H9 (cell line): ENCODE results near the gene SMYD4. TPM values are rescaled to one million over a fixed set of nuclear protein-coding genes. Genes with fewer than 3 reads are reported as not detected.
A peak's percentile ranks its signal among the peaks of the same experiment; 100 is the strongest.

ENCODE experiments used
- DNase-seq: peaks from one replicate; pipeline ENCODE4 v3.0.0-alpha.2; 2017
- H2AFZ ChIP-seq: one replicate; pipeline ENCODE4 v1.6.1; 2013; ENCODE audit warnings: mild to moderate bottlenecking, low read length, control low read depth, moderate library complexity
- H2AK5ac ChIP-seq: 2 replicates; pipeline ENCODE4 v1.6.1; 2013; ENCODE audit warnings: low read length, control low read depth, mixed read lengths; ENCODE audit not compliant: insufficient read length
- H2BK120ac ChIP-seq: one replicate; pipeline ENCODE4 v1.6.1; 2013; ENCODE audit warnings: low read depth, mild to moderate bottlenecking, low read length, control low read depth, inconsistent platforms; ENCODE audit not compliant: poor library complexity, severe bottlenecking
- H2BK12ac ChIP-seq: 2 replicates; pipeline ENCODE4 v1.6.1; 2013; ENCODE audit warnings: low read length, control low read depth, mixed read lengths, low read depth; ENCODE audit not compliant: insufficient read length
- H2BK15ac ChIP-seq: 2 replicates; pipeline ENCODE4 v1.6.1; 2013; ENCODE audit warnings: low read depth, low read length, control low read depth
- H2BK20ac ChIP-seq: one replicate; pipeline ENCODE4 v1.6.1; 2013; ENCODE audit warnings: low read depth, mild to moderate bottlenecking, low read length, control low read depth, inconsistent platforms; ENCODE audit not compliant: poor library complexity, severe bottlenecking
- H2BK5ac ChIP-seq: 2 replicates; pipeline ENCODE4 v1.6.1; 2013; ENCODE audit warnings: low read length, control low read depth, mixed read lengths; ENCODE audit not compliant: insufficient read length
- H3K14ac ChIP-seq: 2 replicates; pipeline ENCODE4 v1.6.1; 2013; ENCODE audit warnings: low read length, control low read depth; ENCODE audit not compliant: insufficient read depth
- H3K18ac ChIP-seq: 2 replicates; pipeline ENCODE4 v1.6.1; 2013; ENCODE audit warnings: low read depth, mild to moderate bottlenecking, mixed read lengths, low read length, control low read depth; ENCODE audit not compliant: insufficient read length
- H3K23ac ChIP-seq: 2 replicates; pipeline ENCODE4 v1.6.1; 2013; ENCODE audit warnings: low read length, control low read depth, mixed read lengths, low read depth; ENCODE audit not compliant: insufficient read length
- H3K23me2 ChIP-seq: 2 replicates; pipeline ENCODE4 v1.6.1; 2013; ENCODE audit warnings: low read depth, mild to moderate bottlenecking, mixed read lengths, low read length, control low read depth; ENCODE audit not compliant: insufficient read length, poor library complexity, severe bottlenecking
- H3K27ac ChIP-seq: 2 replicates; pipeline ENCODE4 v1.5.1; 2013; ENCODE audit warnings: low read length, control low read depth, mixed read lengths, low read depth; ENCODE audit not compliant: insufficient read length
- H3K27me3 ChIP-seq: 2 replicates; pipeline ENCODE4 v1.6.1; 2013; ENCODE audit warnings: low read length, control low read depth, inconsistent platforms; ENCODE audit not compliant: insufficient read depth
- H3K4ac ChIP-seq: 2 replicates; pipeline ENCODE4 v1.6.1; 2013; ENCODE audit warnings: low read depth, mild to moderate bottlenecking, control low read depth, inconsistent platforms, low read length, moderate library complexity
- H3K4me1 ChIP-seq: 2 replicates; pipeline ENCODE4 v1.6.1; 2013; ENCODE audit warnings: low read length, control low read depth, inconsistent platforms; ENCODE audit not compliant: insufficient read depth
- H3K4me2 ChIP-seq: 2 replicates; pipeline ENCODE4 v1.6.1; 2013; ENCODE audit warnings: low read length, control low read depth, mixed read lengths; ENCODE audit not compliant: insufficient read length, insufficient read depth
- H3K56ac ChIP-seq: 2 replicates; pipeline ENCODE4 v1.6.1; 2013; ENCODE audit warnings: low read depth, mild to moderate bottlenecking, mixed read lengths, low read length, control low read depth; ENCODE audit not compliant: insufficient read length
- H3K79me1 ChIP-seq: 2 replicates; pipeline ENCODE4 v1.6.1; 2013; ENCODE audit warnings: low read depth, mild to moderate bottlenecking, moderate library complexity, low read length, control low read depth, inconsistent platforms; ENCODE audit not compliant: insufficient read depth, poor library complexity, severe bottlenecking
- H3K79me2 ChIP-seq: 2 replicates; pipeline ENCODE4 v1.6.1; 2013; ENCODE audit warnings: low read length, control low read depth, inconsistent platforms; ENCODE audit not compliant: insufficient read depth
- H3K9ac ChIP-seq: 2 replicates; pipeline ENCODE4 v1.6.1; 2013; ENCODE audit warnings: low read length, control low read depth, mixed read lengths; ENCODE audit not compliant: insufficient read length; ENCODE audit errors: extremely low read depth
- H3K9me3 ChIP-seq: one replicate; pipeline ENCODE4 v1.6.1; 2013; ENCODE audit warnings: low read depth, low read length, inconsistent platforms; ENCODE audit not compliant: control insufficient read depth
- H3T11ph ChIP-seq: one replicate; pipeline ENCODE4 v1.6.1; 2013; ENCODE audit warnings: mild to moderate bottlenecking, low read length, control low read depth, inconsistent platforms
- H4K20me1 ChIP-seq: one replicate; pipeline ENCODE4 v1.6.1; 2013; ENCODE audit not compliant: control insufficient read depth, insufficient read length, insufficient read depth
- H4K5ac ChIP-seq: 2 replicates; pipeline ENCODE4 v1.6.1; 2013; ENCODE audit warnings: low read depth, mild to moderate bottlenecking, mixed read lengths, low read length, control low read depth; ENCODE audit not compliant: insufficient read length
- H4K8ac ChIP-seq: replicated peaks from 2 replicates; pipeline ENCODE4 v1.6.1; 2013; ENCODE audit warnings: low read length, control low read depth, mixed read lengths, low read depth; ENCODE audit not compliant: insufficient read length
- H4K91ac ChIP-seq: 2 replicates; pipeline ENCODE4 v1.6.1; 2013; ENCODE audit warnings: low read depth, mild to moderate bottlenecking, moderate library complexity, mixed read lengths, low read length, control low read depth; ENCODE audit not compliant: insufficient read length
- H3K27ac Mint-ChIP-seq, 3 experiments: 2 replicates in 2 of 3; 3 replicates in 1 of 3; pipeline ENCODE4 v1.8.0; 2020 to 2021; ENCODE audit warnings: mixed read lengths in 3 of 3, mild to moderate bottlenecking in 1 of 3, moderate library complexity in 1 of 3
- H3K27me3 Mint-ChIP-seq: 2 replicates; pipeline ENCODE4 v1.8.0; 2021; ENCODE audit warnings: low read depth, mild to moderate bottlenecking, moderate library complexity, mixed read lengths
- H3K36me3 Mint-ChIP-seq, 3 experiments: 2 replicates in 2 of 3; 3 replicates in 1 of 3; pipeline ENCODE4 v1.8.0; 2020 to 2021; ENCODE audit warnings: low read depth in 3 of 3, mixed read lengths in 3 of 3; ENCODE audit not compliant: insufficient read depth in 1 of 3
- H3K4me1 Mint-ChIP-seq, 2 experiments: 2 replicates each; pipeline ENCODE4 v1.8.0; 2020; ENCODE audit warnings: mixed read lengths in 2 of 2
- H3K4me3 Mint-ChIP-seq, 2 experiments: 2 replicates in 1 of 2; 3 replicates in 1 of 2; pipeline ENCODE4 v1.8.0; 2020 to 2021; ENCODE audit warnings: mild to moderate bottlenecking in 2 of 2, mixed read lengths in 2 of 2, moderate library complexity in 1 of 2
- H3K9me3 Mint-ChIP-seq, 2 experiments: 2 replicates in 1 of 2; 3 replicates in 1 of 2; pipeline ENCODE4 v1.8.0; 2020; ENCODE audit warnings: mild to moderate bottlenecking in 2 of 2, mixed read lengths in 2 of 2, moderate library complexity in 1 of 2
- WGBS: extraction: QIAGEN DNeasy Blood & Tissue Kit; methylation state at CpG from one replicate; pipeline ENCODE4 v1.1.7; 2013; ENCODE audit warnings: missing lambda C conversion rate, low lambda C conversion rate, mixed read lengths; ENCODE audit not compliant: insufficient read length; ENCODE audit errors: extremely low coverage; 5-methylcytosine and 5-hydroxymethylcytosine counted together
- total RNA-seq: library from RNA; stranded (reverse); gene quantifications from 2 replicates; pipeline ENCODE4 v1.2.1, GENCODE V29; 2021
- TF ChIP-seq, protein P1 (sequence below): fragments of 200-600 bp; sonication (generic); conservative IDR thresholded peaks from 3 replicates; pipeline ENCODE4 v1.8.0; 2021; ENCODE audit warnings: antibody characterized with exemption, mild to moderate bottlenecking

The SMYD4 gene
- total RNA-seq, 1 experiment from 2014 or later = 28.8 TPM

DNA sequence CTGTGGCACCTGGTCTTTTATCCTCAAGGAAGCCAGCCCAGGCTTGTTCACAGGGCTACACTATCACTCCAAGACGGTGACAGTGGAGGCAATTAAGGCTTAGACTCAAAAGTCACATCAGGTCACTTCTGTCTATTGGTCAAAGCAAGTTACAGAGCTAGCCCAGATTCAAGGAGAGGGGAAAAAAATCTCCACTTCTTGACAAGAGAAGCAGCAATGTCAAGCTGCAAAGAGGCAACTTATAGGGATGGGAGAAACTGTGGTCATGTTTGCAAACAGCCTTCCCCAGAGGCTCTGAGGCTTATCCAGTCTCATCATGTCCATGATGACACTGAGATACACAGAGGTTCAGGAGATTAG is 36.3 kb downstream of the SMYD4 start:
- H2AK5ac ChIP-seq = no peak overlapping the region
- H3K14ac ChIP-seq = no peak overlapping the region
- no peak overlapping the region for H3T11ph ChIP-seq
- H3K79me2 ChIP-seq = no peaks in the 10 kb centered on the region
- Mint-ChIP-seq H3K9me3 (no peaks in the 10 kb centered on the region), H3K36me3 (peaks cover 0 to 41% (median 8%) of the 10 kb centered on the region in 3 experiments; a peak in 5 of 7 replicates), H3K27ac (peak overlapping the region in 2 of 3 experiments; percentile 44 to 53; a peak in 2 of 7 replicates), H3K27me3 (no peaks in the 10 kb centered on the region), H3K4me1 (no peaks in the 10 kb centered on the region), H3K4me3 (no peak overlapping the region)
- H3K4ac ChIP-seq = no peak overlapping the region
- H2BK12ac ChIP-seq = no peak overlapping the region
- H3K23ac ChIP-seq = no peak overlapping the region
- H3K9me3 ChIP-seq = no peaks in the 10 kb centered on the region
- no peak overlapping the region for H3K4me2 ChIP-seq
- no CpG with 5 or more reads among the region's 1 CpG for WGBS
- H2BK20ac ChIP-seq = no peak overlapping the region
- H3K9ac ChIP-seq = no peak overlapping the region
- H2BK120ac ChIP-seq = no peak overlapping the region
- no peaks in the 10 kb centered on the region for H3K4me1 ChIP-seq
- no peak overlapping the region for H4K5ac ChIP-seq
- H3K56ac ChIP-seq = no peak overlapping the region
- no peaks in the 10 kb centered on the region for H3K27me3 ChIP-seq
- no peak overlapping the region for H2BK5ac ChIP-seq
- H3K18ac ChIP-seq = no peak overlapping the region
- H3K23me2 ChIP-seq = no peaks in the 10 kb centered on the region
- no peak overlapping the region for H2BK15ac ChIP-seq
- H3K79me1 ChIP-seq = no peaks in the 10 kb centered on the region
- H4K91ac ChIP-seq = no peak overlapping the region
- TF ChIP-seq, protein P1, sequence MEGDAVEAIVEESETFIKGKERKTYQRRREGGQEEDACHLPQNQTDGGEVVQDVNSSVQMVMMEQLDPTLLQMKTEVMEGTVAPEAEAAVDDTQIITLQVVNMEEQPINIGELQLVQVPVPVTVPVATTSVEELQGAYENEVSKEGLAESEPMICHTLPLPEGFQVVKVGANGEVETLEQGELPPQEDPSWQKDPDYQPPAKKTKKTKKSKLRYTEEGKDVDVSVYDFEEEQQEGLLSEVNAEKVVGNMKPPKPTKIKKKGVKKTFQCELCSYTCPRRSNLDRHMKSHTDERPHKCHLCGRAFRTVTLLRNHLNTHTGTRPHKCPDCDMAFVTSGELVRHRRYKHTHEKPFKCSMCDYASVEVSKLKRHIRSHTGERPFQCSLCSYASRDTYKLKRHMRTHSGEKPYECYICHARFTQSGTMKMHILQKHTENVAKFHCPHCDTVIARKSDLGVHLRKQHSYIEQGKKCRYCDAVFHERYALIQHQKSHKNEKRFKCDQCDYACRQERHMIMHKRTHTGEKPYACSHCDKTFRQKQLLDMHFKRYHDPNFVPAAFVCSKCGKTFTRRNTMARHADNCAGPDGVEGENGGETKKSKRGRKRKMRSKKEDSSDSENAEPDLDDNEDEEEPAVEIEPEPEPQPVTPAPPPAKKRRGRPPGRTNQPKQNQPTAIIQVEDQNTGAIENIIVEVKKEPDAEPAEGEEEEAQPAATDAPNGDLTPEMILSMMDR = no peak
- no peak for DNase-seq
- H3K27ac ChIP-seq = no peak overlapping the region
- H2AFZ ChIP-seq = no peak overlapping the region
- no peaks in the 10 kb centered on the region for H4K20me1 ChIP-seq
- H4K8ac ChIP-seq = no peak overlapping the region
